ENCODE measurements around the gene FOXA3.

The FOXA3 gene

GRCh38 chr19:45876411-45877197 lies 12.5 kb downstream of the FOXA3 start:
- H3K9me3 ChIP-seq (ENCODE audit: control insufficient read depth in 1 of 2, low read length in 2 of 2): no peaks in the 10 kb centered on the region
- peaks cover 0 to 11% of the 10 kb centered on the region in 2 donors for H3K4me1 ChIP-seq (ENCODE audit: control insufficient read depth in 1 of 2, insufficient read depth in 2 of 2, low read length in 2 of 2)
- no peak overlapping the region for H3K27ac ChIP-seq (ENCODE audit: low read length)
- H3K4me3 ChIP-seq (ENCODE audit: low read depth in 1 of 2, low read length in 2 of 2): peak overlapping the region in 1 of 2 donors; percentile 22
- H3K36me3 ChIP-seq (ENCODE audit: control insufficient read depth in 1 of 2, insufficient read depth in 2 of 2, low read length in 2 of 2): no peaks in the 10 kb centered on the region
- no peaks in the 10 kb centered on the region for H3K27me3 ChIP-seq (ENCODE audit: low read depth, low read length)

DNA sequence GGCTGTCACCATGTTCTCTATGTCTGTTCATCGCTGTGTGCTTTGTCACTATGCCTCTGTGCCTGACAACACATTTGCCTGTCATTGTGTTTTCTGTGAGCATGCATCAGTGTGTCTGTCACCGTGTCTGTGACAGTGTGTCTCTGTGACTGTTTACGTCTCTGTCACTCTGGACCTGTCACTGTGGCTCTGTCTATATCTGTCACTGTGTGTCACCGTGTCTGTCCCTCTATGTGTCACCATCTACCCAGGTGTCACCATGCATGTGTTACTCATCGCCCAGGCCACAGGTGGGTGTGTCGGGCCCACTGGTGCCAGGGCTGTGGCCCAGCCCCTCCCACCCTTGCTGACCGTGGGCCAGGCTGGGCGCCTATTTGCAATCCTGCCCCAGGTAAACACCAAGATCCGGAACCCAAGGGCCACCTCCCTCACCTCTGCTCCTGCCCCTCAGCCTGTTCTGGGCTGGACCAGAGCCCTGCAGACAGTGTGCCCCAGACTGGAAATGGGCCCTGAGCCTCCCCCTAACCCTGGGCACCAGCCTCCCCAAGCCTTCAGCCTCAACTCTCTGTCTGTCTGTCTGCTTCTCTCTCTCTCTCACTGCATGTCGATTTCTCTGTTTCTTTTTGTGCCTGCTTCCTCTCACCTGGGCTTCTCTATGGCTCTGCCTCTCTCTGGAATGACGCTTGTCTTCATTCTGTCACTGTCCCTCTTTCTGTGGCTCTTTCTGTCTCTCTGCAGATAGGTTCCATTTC lies 14.1 kb downstream of the FOXA3 start:
- H3K27ac ChIP-seq (ENCODE audit: low read length): no peak overlapping the region

DNA sequence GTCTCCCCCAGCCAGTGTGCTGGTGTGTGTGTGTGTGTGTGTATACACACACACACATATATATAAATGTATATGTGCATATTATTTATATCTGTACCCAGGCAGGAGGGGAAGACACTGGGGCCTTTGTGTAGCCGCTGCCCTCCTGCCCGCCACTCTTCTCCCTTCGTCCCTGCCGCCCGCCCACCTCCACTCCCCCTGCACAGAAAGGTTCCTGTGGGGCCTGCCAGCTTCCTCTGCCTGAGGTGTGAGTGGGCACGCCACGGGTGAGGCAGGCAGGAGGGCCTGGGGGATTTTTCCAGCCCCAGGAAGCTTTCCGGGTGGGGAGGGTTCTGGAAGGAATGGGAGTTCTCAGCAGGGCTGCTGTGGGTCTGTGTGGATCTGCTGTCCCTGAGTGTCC lies 14.9 kb downstream of the FOXA3 start:
- no peak overlapping the region for H3K27ac ChIP-seq (ENCODE audit: low read length)
- H3K27me3 ChIP-seq (ENCODE audit: low read depth, low read length): no peaks in the 10 kb centered on the region
- H3K9me3 ChIP-seq (ENCODE audit: control insufficient read depth in 1 of 2, low read length in 2 of 2): no peaks in the 10 kb centered on the region
- H3K36me3 ChIP-seq (ENCODE audit: control insufficient read depth in 1 of 2, insufficient read depth in 2 of 2, low read length in 2 of 2): no peaks in the 10 kb centered on the region
- no peak overlapping the region for H3K4me3 ChIP-seq (ENCODE audit: low read depth in 1 of 2, low read length in 2 of 2)
- peaks cover 3 to 32% of the 10 kb centered on the region in 2 donors for H3K4me1 ChIP-seq (ENCODE audit: control insufficient read depth in 1 of 2, insufficient read depth in 2 of 2, low read length in 2 of 2)

More for the DNA sequence above, 14.1 kb downstream of the FOXA3 start:
- Histone ChIP-seq H3K9me3 (ENCODE audit: control insufficient read depth in 1 of 2, low read length in 2 of 2) (no peaks in the 10 kb centered on the region), H3K4me1 (ENCODE audit: control insufficient read depth in 1 of 2, insufficient read depth in 2 of 2, low read length in 2 of 2) (peaks cover 0 to 25% of the 10 kb centered on the region in 2 donors), H3K36me3 (ENCODE audit: control insufficient read depth in 1 of 2, insufficient read depth in 2 of 2, low read length in 2 of 2) (no peaks in the 10 kb centered on the region), H3K27me3 (ENCODE audit: low read depth, low read length) (no peaks in the 10 kb centered on the region), H3K4me3 (ENCODE audit: low read depth in 1 of 2, low read length in 2 of 2) (no peak overlapping the region)

DNA sequence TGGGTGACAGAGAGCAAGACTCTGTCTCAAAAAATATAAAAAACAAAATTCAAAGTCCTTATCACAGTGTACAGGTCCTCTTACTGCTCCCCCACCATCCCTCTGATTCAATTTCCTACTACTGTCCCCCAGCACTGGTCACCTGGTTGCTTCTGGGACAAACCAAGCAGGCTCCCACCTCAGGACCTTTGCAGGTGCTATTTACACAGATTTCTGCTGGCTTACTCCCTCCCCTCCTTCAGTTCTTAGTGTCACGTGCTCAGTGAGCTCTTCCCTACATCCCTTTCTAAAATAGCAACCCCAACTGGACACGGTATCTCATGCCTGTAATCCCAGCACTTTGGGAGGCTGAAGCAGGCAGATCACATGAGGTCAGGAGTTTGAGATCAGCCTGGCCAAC lies 15.8 kb downstream of the FOXA3 start:
- no peak overlapping the region for H3K27ac ChIP-seq (ENCODE audit: low read length)
- H3K4me3 ChIP-seq (ENCODE audit: low read depth in 1 of 2, low read length in 2 of 2): no peak overlapping the region
- peaks cover 3 to 42% of the 10 kb centered on the region in 2 donors for H3K4me1 ChIP-seq (ENCODE audit: control insufficient read depth in 1 of 2, insufficient read depth in 2 of 2, low read length in 2 of 2)
- H3K9me3 ChIP-seq (ENCODE audit: control insufficient read depth in 1 of 2, low read length in 2 of 2): no peaks in the 10 kb centered on the region
- H3K36me3 ChIP-seq (ENCODE audit: control insufficient read depth in 1 of 2, insufficient read depth in 2 of 2, low read length in 2 of 2): no peaks in the 10 kb centered on the region
- H3K27me3 ChIP-seq (ENCODE audit: low read depth, low read length): no peaks in the 10 kb centered on the region

GRCh38 chr19:45881082-45881908 lies 17.2 kb downstream of the FOXA3 start:
- Histone ChIP-seq H3K4me1 (ENCODE audit: control insufficient read depth in 1 of 2, insufficient read depth in 2 of 2, low read length in 2 of 2) (peaks cover 3 to 48% of the 10 kb centered on the region in 2 donors), H3K27me3 (ENCODE audit: low read depth, low read length) (no peaks in the 10 kb centered on the region), H3K36me3 (ENCODE audit: control insufficient read depth in 1 of 2, insufficient read depth in 2 of 2, low read length in 2 of 2) (no peaks in the 10 kb centered on the region), H3K9me3 (ENCODE audit: control insufficient read depth in 1 of 2, low read length in 2 of 2) (no peaks in the 10 kb centered on the region), H3K4me3 (ENCODE audit: low read depth in 1 of 2, low read length in 2 of 2) (no peak overlapping the region), H3K27ac (ENCODE audit: low read length) (peak overlapping the region; percentile 68)

DNA sequence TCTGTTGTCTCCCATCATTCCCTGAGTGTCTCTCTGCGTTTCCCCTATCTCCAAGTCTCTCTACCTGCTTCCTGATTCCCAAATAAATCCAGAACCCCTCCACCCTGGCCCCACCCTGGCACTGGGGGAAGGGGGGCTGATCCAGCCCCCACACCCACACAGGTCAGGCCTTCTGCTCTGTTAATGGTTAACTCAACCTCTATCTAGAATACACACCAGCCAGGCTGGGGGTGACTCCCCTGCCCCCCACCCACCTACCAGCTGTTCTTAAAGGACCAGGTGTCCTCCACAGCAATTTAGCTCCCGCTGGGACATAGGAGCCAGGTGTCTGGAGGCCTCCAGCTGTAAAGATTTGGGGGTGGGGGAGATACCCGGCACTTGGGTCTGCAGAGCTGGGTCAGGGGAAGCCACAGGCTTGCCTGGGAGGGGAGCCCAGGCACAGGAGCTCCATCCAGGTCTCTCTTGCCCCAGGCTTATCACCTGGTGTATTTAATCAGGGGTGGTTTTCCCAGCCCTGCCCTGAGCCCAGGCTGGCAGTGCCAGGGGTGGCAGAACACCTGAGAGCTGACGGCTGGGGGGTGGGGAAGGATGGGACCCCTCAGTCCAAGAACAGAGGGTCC lies 17.9 kb downstream of the FOXA3 start:
- Histone ChIP-seq H3K4me1 (ENCODE audit: control insufficient read depth in 1 of 2, insufficient read depth in 2 of 2, low read length in 2 of 2) (peaks cover 3 to 43% of the 10 kb centered on the region in 2 donors), H3K27me3 (ENCODE audit: low read depth, low read length) (no peaks in the 10 kb centered on the region), H3K36me3 (ENCODE audit: control insufficient read depth in 1 of 2, insufficient read depth in 2 of 2, low read length in 2 of 2) (no peaks in the 10 kb centered on the region), H3K9me3 (ENCODE audit: control insufficient read depth in 1 of 2, low read length in 2 of 2) (no peaks in the 10 kb centered on the region), H3K4me3 (ENCODE audit: low read depth in 1 of 2, low read length in 2 of 2) (peak overlapping the region; percentile 10 to 30), H3K27ac (ENCODE audit: low read length) (peak overlapping the region; percentile 68)

GRCh38 chr19:45882652-45883585 lies 18.8 kb downstream of the FOXA3 start:
- Histone ChIP-seq H3K27ac (ENCODE audit: low read length) (peak overlapping the region; percentile 68), H3K4me3 (ENCODE audit: low read depth in 1 of 2, low read length in 2 of 2) (peak overlapping the region; percentile 10 to 55), H3K27me3 (ENCODE audit: low read depth, low read length) (no peaks in the 10 kb centered on the region), H3K36me3 (ENCODE audit: control insufficient read depth in 1 of 2, insufficient read depth in 2 of 2, low read length in 2 of 2) (no peaks in the 10 kb centered on the region), H3K4me1 (ENCODE audit: control insufficient read depth in 1 of 2, insufficient read depth in 2 of 2, low read length in 2 of 2) (peaks cover 3 to 38% of the 10 kb centered on the region in 2 donors), H3K9me3 (ENCODE audit: control insufficient read depth in 1 of 2, low read length in 2 of 2) (no peaks in the 10 kb centered on the region)

DNA sequence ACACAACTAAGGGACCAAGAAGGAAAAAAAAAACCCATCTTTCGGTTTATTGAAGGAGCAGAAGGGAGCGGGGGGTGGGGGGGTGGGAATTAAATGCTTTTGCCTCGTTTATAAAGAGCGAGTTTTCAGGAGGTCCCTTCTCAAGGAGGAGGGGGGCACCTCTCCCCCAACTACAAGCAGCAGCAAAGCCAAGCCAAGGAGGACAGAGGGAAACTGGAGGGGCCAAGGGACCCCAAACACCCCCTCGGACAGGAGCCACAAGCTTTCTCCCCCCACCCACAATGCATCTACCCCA lies 19.4 kb downstream of the FOXA3 start:
- no peaks in the 10 kb centered on the region for H3K9me3 ChIP-seq (ENCODE audit: control insufficient read depth in 1 of 2, low read length in 2 of 2)
- peak overlapping the region in 1 of 2 donors; percentile 83 for H3K4me3 ChIP-seq (ENCODE audit: low read depth in 1 of 2, low read length in 2 of 2)
- no peak overlapping the region for H3K27ac ChIP-seq (ENCODE audit: low read length)
- no peaks in the 10 kb centered on the region for H3K36me3 ChIP-seq (ENCODE audit: control insufficient read depth in 1 of 2, insufficient read depth in 2 of 2, low read length in 2 of 2)
- H3K4me1 ChIP-seq (ENCODE audit: control insufficient read depth in 1 of 2, insufficient read depth in 2 of 2, low read length in 2 of 2): peaks cover 3 to 38% of the 10 kb centered on the region in 2 donors
- no peaks in the 10 kb centered on the region for H3K27me3 ChIP-seq (ENCODE audit: low read depth, low read length)

- Histone ChIP-seq H3K27me3 (ENCODE audit: low read depth, low read length) (no peaks in the 10 kb centered on the region), H3K27ac (ENCODE audit: low read length) (no peak overlapping the region), H3K9me3 (ENCODE audit: control insufficient read depth in 1 of 2, low read length in 2 of 2) (no peaks in the 10 kb centered on the region), H3K4me1 (ENCODE audit: control insufficient read depth in 1 of 2, insufficient read depth in 2 of 2, low read length in 2 of 2) (peaks cover 3 to 38% of the 10 kb centered on the region in 2 donors), H3K36me3 (ENCODE audit: control insufficient read depth in 1 of 2, insufficient read depth in 2 of 2, low read length in 2 of 2) (no peaks in the 10 kb centered on the region), H3K4me3 (ENCODE audit: low read depth in 1 of 2, low read length in 2 of 2) (peak overlapping the region in 1 of 2 donors; percentile 83)
These were observed 20.0 kb downstream of the FOXA3 start for GRCh38 chr19:45883881-45884681.
